GM20000 (cell line): Measurements from ENCODE around the gene CLTC.
"Not testable (repeated sequence)": the region's sequence is repeated elsewhere in the genome, so short reads cannot be mapped to it uniquely, and the experiment has no call there.

Source experiments
- DNase-seq: peaks from one replicate; pipeline ENCODE4 v3.0.0; 2012; ENCODE audit warnings: low spot score
- TF ChIP-seq, protein P1 (sequence below): IDR thresholded peaks from 2 replicates; pipeline ENCODE4 v1.5.1; 2012; ENCODE audit warnings: mild to moderate bottlenecking, control low read depth; ENCODE audit errors: extremely low read depth, missing control alignments

Gene CLTC

DNA sequence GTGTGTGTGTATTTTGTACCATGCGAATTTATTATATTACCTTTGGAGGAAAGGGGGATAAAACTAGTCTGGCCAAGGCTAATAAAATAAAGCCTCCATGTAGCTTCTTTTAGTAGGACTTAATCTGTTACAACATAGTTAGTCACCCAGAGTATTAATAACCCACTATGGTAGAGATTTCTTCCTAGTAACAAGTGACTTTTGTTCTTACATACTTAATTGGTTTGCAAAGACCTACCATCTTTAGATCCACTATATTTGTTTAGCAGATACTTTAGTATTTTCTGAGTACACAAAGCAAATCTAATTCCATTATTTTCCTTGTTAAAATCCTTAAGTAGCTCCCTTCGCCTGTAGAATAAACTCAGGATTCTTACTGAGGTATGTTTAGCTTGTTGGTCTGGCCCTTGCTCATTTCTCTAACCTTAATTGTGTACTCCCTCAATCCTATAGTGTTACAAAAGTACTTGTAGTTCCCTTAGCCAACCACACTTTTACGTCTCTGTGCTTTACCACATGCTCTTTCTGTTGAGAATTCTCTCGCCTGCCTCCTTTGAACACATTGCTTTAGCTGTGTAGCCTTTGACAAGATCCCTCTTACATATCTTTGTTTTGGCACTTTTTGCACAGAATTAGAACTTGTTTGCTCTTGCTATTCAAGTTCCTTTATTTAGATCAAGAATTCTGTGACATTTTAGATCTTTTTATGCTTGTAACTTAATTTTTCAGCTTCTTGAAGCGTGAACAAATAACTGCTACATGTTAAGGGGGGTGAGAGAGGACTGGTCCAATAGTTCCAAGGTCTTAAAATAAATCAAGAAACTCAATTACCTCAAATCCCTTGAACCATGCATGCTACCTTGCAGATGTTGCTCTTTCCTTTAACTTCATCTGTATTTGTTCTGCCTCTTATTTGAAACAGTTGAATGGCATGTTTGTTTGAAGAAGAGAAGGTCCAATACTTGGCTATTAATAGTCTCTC lies 23.8 kb downstream of the CLTC start:
- no peak for DNase-seq
- TF ChIP-seq, protein P1, sequence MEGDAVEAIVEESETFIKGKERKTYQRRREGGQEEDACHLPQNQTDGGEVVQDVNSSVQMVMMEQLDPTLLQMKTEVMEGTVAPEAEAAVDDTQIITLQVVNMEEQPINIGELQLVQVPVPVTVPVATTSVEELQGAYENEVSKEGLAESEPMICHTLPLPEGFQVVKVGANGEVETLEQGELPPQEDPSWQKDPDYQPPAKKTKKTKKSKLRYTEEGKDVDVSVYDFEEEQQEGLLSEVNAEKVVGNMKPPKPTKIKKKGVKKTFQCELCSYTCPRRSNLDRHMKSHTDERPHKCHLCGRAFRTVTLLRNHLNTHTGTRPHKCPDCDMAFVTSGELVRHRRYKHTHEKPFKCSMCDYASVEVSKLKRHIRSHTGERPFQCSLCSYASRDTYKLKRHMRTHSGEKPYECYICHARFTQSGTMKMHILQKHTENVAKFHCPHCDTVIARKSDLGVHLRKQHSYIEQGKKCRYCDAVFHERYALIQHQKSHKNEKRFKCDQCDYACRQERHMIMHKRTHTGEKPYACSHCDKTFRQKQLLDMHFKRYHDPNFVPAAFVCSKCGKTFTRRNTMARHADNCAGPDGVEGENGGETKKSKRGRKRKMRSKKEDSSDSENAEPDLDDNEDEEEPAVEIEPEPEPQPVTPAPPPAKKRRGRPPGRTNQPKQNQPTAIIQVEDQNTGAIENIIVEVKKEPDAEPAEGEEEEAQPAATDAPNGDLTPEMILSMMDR = no peak

- TF ChIP-seq, protein P1 = no peak
- no peak for DNase-seq
Observed at GRCh38 chr17:59647288-59647687, 27.6 kb downstream of the CLTC start.

DNA sequence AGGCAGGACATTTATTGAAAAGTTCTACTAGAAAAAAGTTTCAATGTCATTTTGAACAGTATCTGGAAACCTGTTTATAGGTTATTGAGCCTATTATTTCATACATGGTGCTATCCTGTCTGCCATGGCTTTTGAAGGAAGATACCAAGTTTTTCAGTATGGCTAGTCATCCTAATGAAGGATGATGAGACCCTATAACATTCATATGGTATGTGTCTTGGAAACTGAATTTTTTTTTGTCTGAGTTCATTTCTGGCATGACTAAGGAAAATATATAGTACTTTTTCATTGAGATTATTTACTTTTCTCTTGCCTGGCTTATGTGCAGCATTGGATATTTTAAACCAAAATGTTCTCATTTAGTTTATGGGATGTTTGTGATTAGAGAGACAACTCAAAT lies 30.2 kb downstream of the CLTC start:
- no peak for DNase-seq
- TF ChIP-seq, protein P1 = no peak

DNA sequence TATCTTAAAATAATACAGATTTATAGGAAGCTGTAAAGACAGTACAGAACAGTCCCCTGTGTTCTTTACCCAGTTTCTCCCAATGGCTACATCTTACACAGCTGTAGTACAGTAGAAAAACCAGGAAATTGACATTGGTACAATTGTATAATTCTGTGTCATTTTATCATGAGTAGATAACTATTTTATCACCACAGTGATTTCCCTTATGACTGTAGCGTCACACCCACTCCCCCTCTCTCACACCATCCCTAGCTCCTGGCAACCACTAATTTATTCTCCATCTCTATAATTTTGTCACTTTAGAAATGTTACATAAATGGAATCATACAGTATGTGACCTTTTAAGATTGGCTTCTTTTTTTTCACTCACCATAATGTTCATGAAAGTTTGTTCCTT lies 30.9 kb downstream of the CLTC start:
- TF ChIP-seq, protein P1 = no peak
- no peak for DNase-seq

DNA sequence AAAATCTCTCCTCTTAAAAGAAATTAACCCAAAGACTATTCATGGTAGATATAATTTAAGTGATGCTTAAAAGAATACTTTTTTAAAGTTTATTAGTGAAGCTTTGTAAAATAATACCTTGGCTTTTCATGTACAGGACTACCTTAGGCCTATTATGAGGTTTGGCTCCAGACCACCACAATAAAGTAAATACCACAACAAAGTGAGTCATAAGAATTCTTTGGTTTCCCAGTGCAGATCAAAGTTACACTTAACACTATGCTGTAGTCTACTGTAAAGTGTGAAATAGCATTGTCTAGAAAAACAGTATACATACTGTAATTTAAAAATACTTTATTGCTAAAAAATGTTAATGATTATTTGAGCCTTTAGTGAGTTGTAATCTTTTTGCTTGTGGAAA lies 31.7 kb downstream of the CLTC start:
- DNase-seq = no peak
- TF ChIP-seq, protein P1 = no peak

DNA sequence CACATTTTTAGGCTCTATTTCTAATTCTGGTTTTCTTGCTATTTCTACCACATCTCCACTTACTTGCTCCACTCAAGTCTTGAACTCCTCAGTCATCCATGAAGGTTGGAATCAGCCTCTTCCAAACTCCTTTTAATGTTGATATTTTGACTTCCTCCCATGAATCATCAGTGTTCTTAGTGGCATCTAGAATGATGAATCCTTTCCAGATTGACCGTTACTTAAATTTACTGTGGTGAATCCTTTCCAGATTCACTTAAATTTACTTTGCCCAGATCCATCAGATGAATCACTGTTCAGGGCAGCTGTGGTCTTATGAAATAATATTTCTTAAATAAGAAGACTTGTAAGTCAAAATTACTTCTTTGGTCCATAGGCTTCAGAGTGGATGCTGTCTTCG lies 32.4 kb downstream of the CLTC start:
- DNase-seq = no peak
- TF ChIP-seq, protein P1 = no peak

- DNase-seq = not testable (repeated sequence)
Observed at GRCh38 chr17:59656624-59657023, 36.9 kb downstream of the CLTC start.

GRCh38 chr17:59666235-59666634 lies 46.5 kb downstream of the CLTC start:
- TF ChIP-seq, protein P1 = no peak
- DNase-seq = no peak
